B cell (primary cell): ENCODE data around the gene GCC2. TPM values are rescaled to one million over a fixed set of nuclear protein-coding genes. Genes with fewer than 3 reads are reported as not detected.

Experiments
- ATAC-seq: fragments of 200-7000 bp; cut with Tn5 transposase; one replicate; pipeline ENCODE4 v1.10.0; 2021; ENCODE audit warnings: low read depth, mild to moderate bottlenecking, moderate number of reproducible peaks, moderate library complexity
- CTCF ChIA-PET: fragments of 350-600 bp; sonication (Branson Sonifier 250); formaldehyde crosslinking; loops from one replicate; lab custom pipeline; 2021; ENCODE audit warnings: antibody characterized with exemption, inconsistent platforms; lab: Charles Lee
- POLR2A ChIA-PET: fragments of 350-600 bp; sonication (Branson Sonifier 250); formaldehyde crosslinking; loops from one replicate; lab custom pipeline; 2021; ENCODE audit warnings: antibody characterized with exemption; lab: Charles Lee
- DNase-seq: peaks from one replicate; pipeline ENCODE4 v3.0.0; 2013
- H2AFZ ChIP-seq: 2 replicates; pipeline ENCODE4 v1.6.1; 2012; ENCODE audit warnings: mild to moderate bottlenecking, low read depth, low read length; ENCODE audit not compliant: insufficient read depth, poor library complexity, severe bottlenecking
- H3K27ac ChIP-seq, 2 donors: 1 replicate in 1 of 2; 2 replicates in 1 of 2; pipeline ENCODE4 v1.5.1; 2012 to 2013; ENCODE audit warnings: low read length in 2 of 2, mild to moderate bottlenecking in 2 of 2, moderate library complexity in 1 of 2
- H3K27me3 ChIP-seq, 4 experiments: fragments of 200-600 bp in 1 of 4; sonication (generic) in 1 of 4; replicated peaks in 1 of 4; 1 replicate in 2 of 4; 2 replicates in 2 of 4; pipeline versions ENCODE4 v1.6.1 to v1.7.0; 2013 to 2016; ENCODE audit warnings: low read length in 3 of 4, mild to moderate bottlenecking in 2 of 4, mixed read lengths in 1 of 4, moderate library complexity in 1 of 4; ENCODE audit not compliant: insufficient read depth in 4 of 4, control insufficient read depth in 3 of 4; ENCODE audit errors: control extremely low read depth in 1 of 4
- H3K36me3 ChIP-seq, 2 experiments: replicated peaks in 1 of 2; 1 replicate in 1 of 2; 2 replicates in 1 of 2; pipeline versions ENCODE4 v1.6.1 to v1.7.1; 2013; ENCODE audit warnings: low read length in 1 of 2; ENCODE audit not compliant: insufficient read depth in 2 of 2, control insufficient read depth in 1 of 2; ENCODE audit errors: control extremely low read depth in 1 of 2, extremely low read depth in 1 of 2
- H3K4me1 ChIP-seq, 2 donors: fragments of 200-600 bp in 1 of 2; sonication (generic) in 1 of 2; 1 replicate in 1 of 2; 2 replicates in 1 of 2; pipeline versions ENCODE4 v1.5.1 to v1.6.1; 2013 to 2017; ENCODE audit warnings: low read length in 2 of 2; ENCODE audit not compliant: control insufficient read depth in 2 of 2, insufficient read depth in 2 of 2
- H3K4me2 ChIP-seq: replicated peaks from 2 replicates; pipeline ENCODE3; 2012; ENCODE audit warnings: mild to moderate bottlenecking, low read depth, low read length; ENCODE audit not compliant: poor library complexity, severe bottlenecking
- H3K4me3 ChIP-seq, 5 experiments: fragments of 200-600 bp in 1 of 5; sonication (generic) in 1 of 5; 1 replicate in 3 of 5; 2 replicates in 2 of 5; pipeline versions ENCODE4 v1.5.1 to v1.7.0; 2011 to 2016; ENCODE audit warnings: low read length in 4 of 5, mild to moderate bottlenecking in 4 of 5, low read depth in 2 of 5, control low read depth in 1 of 5, moderate library complexity in 1 of 5; ENCODE audit not compliant: insufficient read depth in 1 of 5; ENCODE audit errors: control extremely low read depth in 1 of 5, extremely low read depth in 1 of 5
- H3K79me2 ChIP-seq: fragments of 200-600 bp; sonication (generic); one replicate; pipeline ENCODE4 v1.6.0; 2016; ENCODE audit warnings: low read length; ENCODE audit not compliant: control insufficient read depth, insufficient read depth
- H3K9ac ChIP-seq: fragments of 200-600 bp; sonication (generic); 2 replicates; pipeline ENCODE4 v1.6.1; 2017; ENCODE audit warnings: mild to moderate bottlenecking, low read length, moderate library complexity
- H3K9me3 ChIP-seq, 3 donors: one replicate each; pipeline versions ENCODE4 v1.6.1 to v1.7.1; 2013; ENCODE audit warnings: low read length in 2 of 3; ENCODE audit not compliant: control insufficient read depth in 2 of 3, insufficient read depth in 1 of 3; ENCODE audit errors: control extremely low read depth in 1 of 3
- H4K20me1 ChIP-seq: 2 replicates; pipeline ENCODE4 v1.6.0; 2012; ENCODE audit warnings: mild to moderate bottlenecking, low read length; ENCODE audit not compliant: insufficient read depth, control insufficient read depth, poor library complexity, severe bottlenecking
- H3K27ac Mint-ChIP-seq: one replicate; pipeline ENCODE4 v1.8.0; 2021; ENCODE audit warnings: mixed read lengths
- H3K27me3 Mint-ChIP-seq: one replicate; pipeline ENCODE4 v1.8.0; 2021; ENCODE audit warnings: mixed read lengths
- H3K4me1 Mint-ChIP-seq: one replicate; pipeline ENCODE4 v1.8.0; 2021; ENCODE audit warnings: mixed read lengths
- H3K4me3 Mint-ChIP-seq: one replicate; pipeline ENCODE4 v1.8.0; 2021; ENCODE audit warnings: mixed read lengths
- H3K9me3 Mint-ChIP-seq: one replicate; pipeline ENCODE4 v1.8.0; 2022; ENCODE audit warnings: mixed read lengths; ENCODE audit not compliant: insufficient read depth
- EZH2 ChIP-seq: IDR thresholded peaks from 2 replicates; pipeline ENCODE4 v1.6.1; 2012; ENCODE audit warnings: borderline replicate concordance, low read depth, mild to moderate bottlenecking, moderate library complexity, low read length; ENCODE audit not compliant: insufficient read depth, poor library complexity, severe bottlenecking
- WGBS: methylation state at CpG from one replicate; pipeline ENCODE4 v1.1.5; 2013; ENCODE audit warnings: missing lambda C conversion rate; ENCODE audit not compliant: insufficient coverage; 5-methylcytosine and 5-hydroxymethylcytosine counted together
- intact Hi-C: fragments of 100-400 bp; cut with micrococcal nuclease; formaldehyde crosslinking; loops from one replicate; pipeline ENCODE4 v1.10.0; 2022
- polyA plus RNA-seq: library from polyadenylated mRNA; depleted of rRNA; stranded (reverse); fragments of >200 nt; gene quantifications from 2 replicates; pipeline ENCODE4 v1.2.3, GENCODE V29; 2012
- total RNA-seq, 2 donors: library from RNA; stranded (reverse); fragments of 120-200 nt in 1 of 2; gene quantifications; 1 replicate in 1 of 2; 2 replicates in 1 of 2; pipeline versions ENCODE4 v1.2.3 to v1.2.4, GENCODE V29; 2013 to 2022
- TF ChIP-seq, protein P1 (sequence below): fragments of 200-600 bp; IDR thresholded peaks from one replicate; pipeline ENCODE4 v1.8.0; 2022; ENCODE audit warnings: antibody characterized with exemption, mild to moderate bottlenecking

Gene GCC2
- total and polyA plus RNA-seq, 2 donors (not counting 1 experiment from before 2014, with no cell fraction given) = 12.3 to 87.9 TPM

DNA sequence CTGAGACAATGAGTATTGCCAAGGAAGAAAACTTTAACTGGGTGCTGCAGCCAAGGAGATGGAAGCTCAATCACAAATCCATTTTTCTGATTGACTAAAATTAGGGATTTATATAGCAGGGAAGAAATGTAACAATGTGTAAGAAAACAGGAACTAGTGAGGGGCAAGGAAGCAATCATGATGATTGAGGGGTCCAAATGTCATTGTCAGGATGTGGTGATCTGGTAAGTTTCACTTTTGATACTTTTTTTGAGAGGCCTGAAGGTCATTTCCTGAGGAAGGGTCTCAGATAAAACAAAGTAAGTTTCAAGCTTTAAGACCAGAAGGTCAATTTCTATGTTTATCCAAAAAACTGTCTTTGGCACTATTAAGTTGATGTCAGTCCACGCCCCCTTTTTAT is 12.0 kb upstream of the GCC2 start:
- H3K27me3 ChIP-seq = no peaks in the 10 kb centered on the region
- H3K9me3 ChIP-seq = no peaks in the 10 kb centered on the region
- Mint-ChIP-seq H3K9me3 (no peaks in the 10 kb centered on the region), H3K27me3 (peaks cover 3% of the 10 kb centered on the region), H3K4me3 (no peak overlapping the region), H3K27ac (no peak overlapping the region), H3K4me1 (peaks cover 8% of the 10 kb centered on the region)
- H3K27ac ChIP-seq = no peak overlapping the region
- no peak overlapping the region for H2AFZ ChIP-seq
- POLR2A ChIA-PET = no interaction called here
- H3K79me2 ChIP-seq = no peaks in the 10 kb centered on the region
- TF ChIP-seq, protein P1, sequence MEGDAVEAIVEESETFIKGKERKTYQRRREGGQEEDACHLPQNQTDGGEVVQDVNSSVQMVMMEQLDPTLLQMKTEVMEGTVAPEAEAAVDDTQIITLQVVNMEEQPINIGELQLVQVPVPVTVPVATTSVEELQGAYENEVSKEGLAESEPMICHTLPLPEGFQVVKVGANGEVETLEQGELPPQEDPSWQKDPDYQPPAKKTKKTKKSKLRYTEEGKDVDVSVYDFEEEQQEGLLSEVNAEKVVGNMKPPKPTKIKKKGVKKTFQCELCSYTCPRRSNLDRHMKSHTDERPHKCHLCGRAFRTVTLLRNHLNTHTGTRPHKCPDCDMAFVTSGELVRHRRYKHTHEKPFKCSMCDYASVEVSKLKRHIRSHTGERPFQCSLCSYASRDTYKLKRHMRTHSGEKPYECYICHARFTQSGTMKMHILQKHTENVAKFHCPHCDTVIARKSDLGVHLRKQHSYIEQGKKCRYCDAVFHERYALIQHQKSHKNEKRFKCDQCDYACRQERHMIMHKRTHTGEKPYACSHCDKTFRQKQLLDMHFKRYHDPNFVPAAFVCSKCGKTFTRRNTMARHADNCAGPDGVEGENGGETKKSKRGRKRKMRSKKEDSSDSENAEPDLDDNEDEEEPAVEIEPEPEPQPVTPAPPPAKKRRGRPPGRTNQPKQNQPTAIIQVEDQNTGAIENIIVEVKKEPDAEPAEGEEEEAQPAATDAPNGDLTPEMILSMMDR = no peak
- no peak for TF ChIP-seq EZH2
- intact Hi-C loops = no loop called here
- H3K4me1 ChIP-seq = no peaks in the 10 kb centered on the region
- H3K36me3 ChIP-seq = no peaks in the 10 kb centered on the region
- CTCF ChIA-PET = no interaction called here
- no peak overlapping the region for H3K4me2 ChIP-seq
- DNase-seq (no peak), ATAC-seq (no peak)
- H3K4me3 ChIP-seq = no peak overlapping the region
- no peaks in the 10 kb centered on the region for H4K20me1 ChIP-seq
- H3K9ac ChIP-seq = no peak overlapping the region
- WGBS = 100% methylated on average over 1 of the region's 1 CpG

DNA sequence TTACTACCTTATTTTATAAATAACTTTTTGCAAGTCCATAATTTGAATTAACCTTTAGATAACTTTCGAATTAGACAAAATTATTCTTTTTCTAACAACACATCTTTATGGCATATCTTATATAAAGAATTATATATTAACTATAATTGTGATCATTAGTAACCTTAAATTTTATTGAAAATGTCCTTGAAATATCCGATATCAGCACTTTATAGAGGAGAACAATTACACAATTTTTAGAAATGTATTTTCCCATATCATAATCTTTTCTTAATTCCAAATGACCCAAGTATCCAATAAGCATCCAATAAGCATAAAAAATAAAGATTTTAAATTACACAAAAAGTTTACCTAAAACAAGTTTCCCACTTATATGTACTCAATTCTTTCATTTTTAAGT is 7.3 kb upstream of the GCC2 start:
- H3K27ac ChIP-seq = no peak overlapping the region
- DNase-seq = no peak
- ChIA-PET CTCF (no interaction called here), POLR2A (no interaction called here)
- Mint-ChIP-seq H3K4me3 (no peak overlapping the region), H3K27ac (no peak overlapping the region), H3K27me3 (no peaks in the 10 kb centered on the region), H3K4me1 (peaks cover 3% of the 10 kb centered on the region), H3K9me3 (no peaks in the 10 kb centered on the region)
- no CpG with 5 or more reads among the region's 2 CpGs for WGBS
- no peaks in the 10 kb centered on the region for H3K36me3 ChIP-seq
- no peaks in the 10 kb centered on the region for H4K20me1 ChIP-seq
- H2AFZ ChIP-seq = no peak overlapping the region
- no peaks in the 10 kb centered on the region for H3K27me3 ChIP-seq
- no peak overlapping the region for H3K9ac ChIP-seq
- H3K4me1 ChIP-seq = no peaks in the 10 kb centered on the region
- intact Hi-C loops = no loop called here
- H3K9me3 ChIP-seq = no peaks in the 10 kb centered on the region
- no peak overlapping the region for H3K4me3 ChIP-seq
- H3K4me2 ChIP-seq = no peak overlapping the region
- ATAC-seq = no peak
- no peaks in the 10 kb centered on the region for H3K79me2 ChIP-seq
- TF ChIP-seq, protein P1 = no peak
- no peak for TF ChIP-seq EZH2
